Bronchial epithelial cell (primary cell): ENCODE measurements around the gene CCDC107. TPM values are rescaled to one million over a fixed set of nuclear protein-coding genes. Genes with fewer than 3 reads are reported as not detected.

ENCODE experiments used
- DNase-seq: peaks from one replicate; pipeline ENCODE4 v3.0.0-alpha.2; 2010; ENCODE audit warnings: low read depth
- FAIRE-seq: peaks from 2 replicates; lab custom pipeline; 2011; peaks lifted over from hg19 to GRCh38; lab: Jason Lieb, UNC
- H3K27me3 ChIP-seq: 2 replicates; pipeline ENCODE4 v1.5.1; 2011; ENCODE audit warnings: low read length; ENCODE audit not compliant: control insufficient read depth, insufficient read depth
- H3K36me3 ChIP-seq: 2 replicates; pipeline ENCODE4 v1.5.1; 2011; ENCODE audit warnings: low read length; ENCODE audit not compliant: control insufficient read depth, insufficient read depth
- H3K4me3 ChIP-seq: 2 replicates; pipeline ENCODE4 v1.5.1; 2011; ENCODE audit warnings: mild to moderate bottlenecking, low read depth, low read length, control low read depth
- total RNA-seq: library from RNA; depleted of rRNA; stranded (reverse); fragments of >200 nt; gene quantifications from 2 replicates; pipeline ENCODE4 v1.2.1, GENCODE V29; 2014
- TF ChIP-seq, protein P1 (sequence below): IDR thresholded peaks from 2 replicates; pipeline ENCODE4 v1.5.1; 2011; ENCODE audit warnings: mild to moderate bottlenecking, moderate library complexity, low read length, control low read depth, inconsistent platforms; ENCODE audit not compliant: insufficient read depth, severe bottlenecking

CCDC107 gene
- total RNA-seq, 1 donor from 2014 or later, result 13.7 TPM

DNA sequence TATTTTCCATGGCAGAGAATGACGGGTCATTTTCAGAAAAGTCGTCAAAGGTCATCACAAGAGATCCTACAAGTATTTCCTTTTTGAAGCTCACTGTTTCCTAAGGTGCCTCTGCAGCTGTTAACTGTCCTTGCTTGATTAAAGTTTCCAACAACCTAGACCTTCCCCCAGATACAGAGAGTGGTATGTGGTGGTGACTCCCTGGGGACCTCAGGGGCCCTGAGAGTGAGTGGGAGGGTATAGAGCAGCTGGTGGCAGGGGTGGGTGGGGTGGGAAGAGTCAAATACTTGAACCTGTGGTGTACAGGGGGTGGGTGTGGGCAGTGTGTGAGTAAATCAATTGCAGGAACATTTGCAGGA, 38.3 kb upstream of the CCDC107 start:
- TF ChIP-seq, protein P1, sequence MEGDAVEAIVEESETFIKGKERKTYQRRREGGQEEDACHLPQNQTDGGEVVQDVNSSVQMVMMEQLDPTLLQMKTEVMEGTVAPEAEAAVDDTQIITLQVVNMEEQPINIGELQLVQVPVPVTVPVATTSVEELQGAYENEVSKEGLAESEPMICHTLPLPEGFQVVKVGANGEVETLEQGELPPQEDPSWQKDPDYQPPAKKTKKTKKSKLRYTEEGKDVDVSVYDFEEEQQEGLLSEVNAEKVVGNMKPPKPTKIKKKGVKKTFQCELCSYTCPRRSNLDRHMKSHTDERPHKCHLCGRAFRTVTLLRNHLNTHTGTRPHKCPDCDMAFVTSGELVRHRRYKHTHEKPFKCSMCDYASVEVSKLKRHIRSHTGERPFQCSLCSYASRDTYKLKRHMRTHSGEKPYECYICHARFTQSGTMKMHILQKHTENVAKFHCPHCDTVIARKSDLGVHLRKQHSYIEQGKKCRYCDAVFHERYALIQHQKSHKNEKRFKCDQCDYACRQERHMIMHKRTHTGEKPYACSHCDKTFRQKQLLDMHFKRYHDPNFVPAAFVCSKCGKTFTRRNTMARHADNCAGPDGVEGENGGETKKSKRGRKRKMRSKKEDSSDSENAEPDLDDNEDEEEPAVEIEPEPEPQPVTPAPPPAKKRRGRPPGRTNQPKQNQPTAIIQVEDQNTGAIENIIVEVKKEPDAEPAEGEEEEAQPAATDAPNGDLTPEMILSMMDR, result no peak
- no peak for DNase-seq
- Histone ChIP-seq H3K27me3 (peaks cover 4% of the 10 kb centered on the region), H3K36me3 (no peaks in the 10 kb centered on the region), H3K4me3 (no peak overlapping the region)
- no peak for FAIRE-seq

DNA sequence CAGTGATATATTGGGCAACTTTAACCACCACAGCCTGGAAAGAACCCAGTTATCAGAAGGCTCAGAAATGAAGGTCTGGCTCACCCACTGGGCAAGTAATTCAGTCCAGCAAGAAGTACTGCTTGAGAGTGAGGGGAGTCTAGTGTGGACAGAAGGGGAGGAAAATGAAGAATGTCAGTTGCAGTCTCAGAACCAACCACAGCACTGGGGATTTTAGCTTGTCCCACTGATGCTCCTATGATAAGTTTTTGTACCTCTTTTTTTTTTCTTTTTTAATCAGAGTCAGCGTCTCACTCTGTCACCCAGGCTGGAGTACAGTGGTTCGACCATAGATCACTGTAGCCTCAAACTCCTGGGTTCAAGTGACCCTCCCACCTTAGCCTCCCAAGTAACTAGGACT, 30.5 kb upstream of the CCDC107 start:
- H3K36me3 ChIP-seq, result no peaks in the 10 kb centered on the region
- FAIRE-seq, result no peak
- TF ChIP-seq, protein P1, result no peak

DNA sequence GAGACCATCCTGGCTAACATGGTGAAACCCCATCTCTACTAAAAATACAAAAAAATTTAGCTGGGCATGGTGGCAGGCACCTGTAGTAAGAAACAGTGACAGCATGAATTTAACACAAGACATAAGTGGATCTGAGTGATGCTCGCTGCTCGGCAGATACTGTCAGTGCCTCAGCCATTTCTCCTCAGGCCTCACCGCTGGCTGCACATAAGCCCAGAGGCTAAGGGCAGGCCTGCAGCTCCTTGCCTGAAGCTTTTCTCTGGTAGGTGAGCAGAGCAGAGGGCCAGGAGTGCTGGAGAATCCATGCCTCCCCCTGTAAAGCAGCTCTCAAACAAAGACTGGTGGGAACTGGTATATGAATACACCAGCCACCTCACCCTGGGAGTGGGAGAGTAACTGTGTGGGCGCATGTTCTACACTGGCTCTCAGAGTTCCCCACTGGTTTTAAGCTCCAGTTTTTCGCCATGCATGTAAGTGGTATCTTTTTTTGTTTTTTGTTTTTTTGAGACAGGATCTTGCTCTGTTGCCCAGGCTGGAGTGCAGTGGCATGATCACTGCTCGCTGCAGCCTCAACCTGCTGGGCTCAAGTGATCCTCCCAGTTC, 29.6 kb upstream of the CCDC107 start:
- H3K36me3 ChIP-seq, result no peaks in the 10 kb centered on the region
- TF ChIP-seq, protein P1, result no peak
- DNase-seq (no peak), FAIRE-seq (peak; percentile 7)
- H3K27me3 ChIP-seq, result no peaks in the 10 kb centered on the region
- H3K4me3 ChIP-seq, result no peak overlapping the region

More for the DNA sequence above, 30.5 kb upstream of the CCDC107 start:
- no peak for DNase-seq
- no peaks in the 10 kb centered on the region for H3K27me3 ChIP-seq
- no peak overlapping the region for H3K4me3 ChIP-seq

DNA sequence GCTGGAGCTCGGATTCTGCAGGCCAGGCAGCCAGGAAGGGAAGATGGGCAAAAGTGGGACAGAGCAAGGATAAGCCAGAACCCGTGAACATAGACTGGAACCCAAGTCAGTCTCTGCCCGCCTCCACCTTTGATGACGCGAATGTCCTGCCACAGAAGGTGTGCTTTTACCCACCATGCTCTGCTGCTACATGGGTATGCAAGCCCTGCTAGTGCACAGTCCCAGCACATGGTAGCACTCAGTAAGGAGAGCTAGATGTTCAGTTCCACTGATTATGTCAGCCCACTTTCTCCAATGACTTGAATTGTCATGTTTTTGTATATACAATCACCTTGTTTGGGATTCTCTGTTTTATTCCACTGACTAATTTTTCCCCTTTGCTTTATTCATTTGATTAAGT, 28.5 kb upstream of the CCDC107 start:
- no peak for FAIRE-seq
- no peak for DNase-seq

DNA sequence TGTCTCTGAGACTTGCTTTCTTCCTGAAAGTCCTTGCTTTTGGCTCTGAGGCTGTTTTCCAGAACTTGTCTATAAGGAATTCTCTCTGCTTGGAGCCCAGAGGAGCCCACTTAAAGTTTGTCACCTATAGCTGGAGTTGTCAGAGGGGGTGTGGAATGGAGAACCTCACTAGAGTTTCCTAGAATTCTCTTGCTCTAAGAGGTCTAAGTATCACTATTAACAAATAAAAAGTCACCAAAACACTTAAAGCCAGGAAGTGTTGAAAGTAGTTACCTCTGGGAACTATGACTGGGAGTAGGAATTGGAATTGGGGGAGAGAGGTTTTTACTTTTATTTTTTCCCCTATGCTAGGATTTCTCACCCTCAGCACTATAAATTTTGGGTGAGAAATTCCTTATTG, 22.4 kb upstream of the CCDC107 start:
- no peak overlapping the region for H3K4me3 ChIP-seq
- FAIRE-seq, result no peak
- DNase-seq, result no peak
- H3K36me3 ChIP-seq, result no peaks in the 10 kb centered on the region
- H3K27me3 ChIP-seq, result no peaks in the 10 kb centered on the region
- TF ChIP-seq, protein P1, result no peak

More for the DNA sequence above, 28.5 kb upstream of the CCDC107 start:
- TF ChIP-seq, protein P1, result no peak
- Histone ChIP-seq H3K27me3 (no peaks in the 10 kb centered on the region), H3K36me3 (no peaks in the 10 kb centered on the region), H3K4me3 (no peak overlapping the region)
